HG02970 (cell line): ENCODE results near the gene DOK6.

Experiments used
- ATAC-seq: cut with Tn5 transposase; IDR thresholded peaks from one replicate; pipeline ENCODE4 v1.9.1; 2021; ENCODE audit warnings: mild to moderate bottlenecking, moderate library complexity, moderate number of reproducible peaks; ENCODE audit not compliant: unreplicated experiment, low FRiP score

Gene DOK6

GRCh38 chr18:69885841-69886531 is 485.3 kb downstream of the DOK6 start:
- peak; percentile 88 for ATAC-seq

- no peak for ATAC-seq
These were observed 486.6 kb downstream of the DOK6 start for GRCh38 chr18:69887256-69887655.

GRCh38 chr18:69889009-69889408 is 488.3 kb downstream of the DOK6 start:
- no peak for ATAC-seq

GRCh38 chr18:69890558-69890957 is 489.9 kb downstream of the DOK6 start:
- no peak for ATAC-seq

GRCh38 chr18:69894467-69894866 is 493.8 kb downstream of the DOK6 start:
- no peak for ATAC-seq

GRCh38 chr18:69895066-69896047 is 494.7 kb downstream of the DOK6 start:
- no peak for ATAC-seq

- ATAC-seq, result no peak
These were observed 496.9 kb downstream of the DOK6 start for GRCh38 chr18:69897397-69898108.

GRCh38 chr18:69898241-69898861 is 497.7 kb downstream of the DOK6 start:
- peak; percentile 38 for ATAC-seq
